HG03354 (cell line): Measurements from ENCODE around the gene OR7A17.

ENCODE experiments used
- ATAC-seq: cut with Tn5 transposase; IDR thresholded peaks from one replicate; pipeline ENCODE4 v1.9.1; 2021; ENCODE audit warnings: mild to moderate bottlenecking; ENCODE audit not compliant: unreplicated experiment, poor library complexity, severe bottlenecking

OR7A17 gene

DNA sequence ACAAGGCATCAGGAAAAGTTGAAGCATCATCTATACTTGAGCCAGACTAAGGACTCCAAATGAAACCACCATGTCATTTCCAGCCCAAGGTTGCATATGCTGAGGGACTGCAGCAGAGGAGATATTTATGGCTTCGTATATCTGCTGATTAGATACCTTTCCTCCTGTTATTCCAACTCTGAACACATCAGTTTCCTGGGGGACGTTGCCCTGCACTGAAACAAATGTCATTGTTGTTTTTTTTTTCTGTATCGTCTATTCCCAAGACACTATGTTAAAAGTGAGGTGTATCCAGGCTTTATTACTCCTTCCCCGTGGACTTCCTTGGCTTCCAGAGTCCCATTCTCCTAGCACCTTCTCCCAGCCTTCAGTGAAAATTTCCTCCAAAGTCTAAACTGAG is at the start of gene OR7A17:
Gene OR7A17 (minus strand): TSS at position 101 of the 400 bp plus-strand sequence. CDS start 4,777 bp downstream, outside the sequence.
- no peak for ATAC-seq

DNA sequence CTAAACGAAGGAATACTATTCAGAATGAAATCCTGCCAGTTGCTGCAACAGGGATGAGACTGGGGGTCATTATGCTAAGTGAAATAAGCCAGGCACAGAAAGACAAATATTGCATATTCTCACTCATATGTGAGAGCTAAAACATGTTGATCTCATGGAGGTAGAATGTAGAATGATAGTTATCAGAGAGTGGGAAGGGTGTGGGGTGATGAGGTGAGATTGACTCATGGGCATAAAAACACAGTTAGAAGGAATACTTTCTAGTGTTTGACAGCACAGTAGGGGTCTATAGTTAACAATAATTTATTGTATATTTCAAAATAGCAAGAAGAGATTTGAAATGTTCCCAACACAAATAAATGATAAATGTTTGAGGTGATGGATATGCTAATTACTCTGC is 47.6 kb upstream of the OR7A17 start:
- ATAC-seq: no peak

DNA sequence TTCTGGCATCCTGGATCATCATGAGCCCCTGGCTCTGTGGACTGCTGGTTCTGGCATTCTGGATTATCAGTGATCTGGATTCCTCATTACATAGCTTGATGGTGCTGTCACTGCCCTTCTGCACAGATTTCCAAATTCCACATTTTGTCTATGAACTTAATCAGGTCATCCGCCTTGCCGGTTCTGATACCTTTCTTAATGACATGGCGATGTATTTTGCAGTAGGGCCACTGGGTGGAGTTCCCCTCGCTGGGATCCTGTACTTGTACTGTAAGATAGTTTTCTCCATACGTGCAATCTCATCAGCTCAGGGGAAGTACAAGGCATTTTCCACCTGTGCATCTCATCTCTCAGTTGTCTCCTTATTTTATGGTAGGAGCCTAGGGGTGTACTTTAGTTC is 30.9 kb upstream of the OR7A17 start:
- ATAC-seq: no peak

DNA sequence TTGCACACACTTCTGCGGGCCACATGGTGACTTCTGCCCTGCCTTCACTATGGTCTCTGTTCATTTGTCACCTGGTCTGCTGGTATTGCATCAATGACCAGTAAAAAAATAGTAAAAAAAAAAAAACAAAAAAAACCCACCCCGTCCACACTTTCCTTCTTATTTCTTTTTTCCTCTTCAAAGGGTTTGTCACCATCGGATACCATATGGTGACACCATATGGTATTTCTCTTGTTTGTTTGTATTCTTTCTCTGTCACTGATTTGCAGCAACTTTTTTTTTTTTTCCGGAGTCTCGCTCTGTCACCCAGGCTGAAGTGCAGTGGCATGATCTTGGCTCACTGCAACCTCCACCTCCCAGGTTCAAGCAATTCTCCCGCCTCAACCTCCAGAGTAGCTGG is 29.2 kb upstream of the OR7A17 start:
- no peak for ATAC-seq

DNA sequence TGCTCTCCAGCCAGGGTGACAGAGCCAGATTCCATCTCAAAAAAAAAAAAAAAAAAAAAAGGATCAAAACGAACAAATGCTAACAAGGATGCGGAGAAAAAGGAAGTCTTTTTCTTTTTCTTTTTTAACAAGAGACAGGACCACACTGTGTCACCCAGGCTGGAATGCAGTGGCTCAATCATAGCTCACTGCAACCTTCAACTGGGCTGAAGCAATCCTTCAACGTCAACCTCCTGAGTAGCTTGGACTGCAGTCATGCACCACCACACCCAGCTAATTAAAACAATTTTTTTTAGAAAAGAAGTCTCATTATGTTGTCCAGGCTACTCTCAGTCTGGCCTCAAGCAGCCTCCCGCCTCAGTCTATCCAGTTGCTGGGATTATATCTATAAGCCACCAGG is 20.8 kb upstream of the OR7A17 start:
- ATAC-seq: no peak

DNA sequence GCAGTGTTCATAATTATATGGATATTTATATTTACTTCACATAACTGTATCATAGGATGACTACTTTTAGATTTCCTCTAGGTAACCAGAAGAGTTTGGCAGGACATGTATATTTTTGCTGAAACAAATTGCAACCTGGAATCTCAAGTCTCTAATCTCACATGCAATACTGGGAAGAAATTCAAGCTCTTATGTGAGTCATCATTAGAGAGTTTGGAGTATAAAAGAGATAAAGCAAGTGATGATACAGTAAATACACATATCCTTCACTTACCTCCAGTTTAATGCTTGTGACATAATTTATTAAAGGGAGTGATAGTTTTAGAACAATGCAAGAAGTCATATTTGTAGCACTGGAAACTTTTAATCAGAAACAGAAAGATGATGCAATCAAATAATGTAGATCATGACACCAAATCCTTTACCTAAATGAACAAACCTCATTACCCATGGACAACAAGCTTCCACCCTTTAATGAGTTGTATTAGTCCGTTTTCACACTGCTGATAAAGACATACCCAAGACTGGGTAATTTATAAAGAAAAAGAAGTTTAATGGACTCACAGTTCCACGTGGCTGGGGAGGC is 15.8 kb upstream of the OR7A17 start:
- no peak for ATAC-seq

DNA sequence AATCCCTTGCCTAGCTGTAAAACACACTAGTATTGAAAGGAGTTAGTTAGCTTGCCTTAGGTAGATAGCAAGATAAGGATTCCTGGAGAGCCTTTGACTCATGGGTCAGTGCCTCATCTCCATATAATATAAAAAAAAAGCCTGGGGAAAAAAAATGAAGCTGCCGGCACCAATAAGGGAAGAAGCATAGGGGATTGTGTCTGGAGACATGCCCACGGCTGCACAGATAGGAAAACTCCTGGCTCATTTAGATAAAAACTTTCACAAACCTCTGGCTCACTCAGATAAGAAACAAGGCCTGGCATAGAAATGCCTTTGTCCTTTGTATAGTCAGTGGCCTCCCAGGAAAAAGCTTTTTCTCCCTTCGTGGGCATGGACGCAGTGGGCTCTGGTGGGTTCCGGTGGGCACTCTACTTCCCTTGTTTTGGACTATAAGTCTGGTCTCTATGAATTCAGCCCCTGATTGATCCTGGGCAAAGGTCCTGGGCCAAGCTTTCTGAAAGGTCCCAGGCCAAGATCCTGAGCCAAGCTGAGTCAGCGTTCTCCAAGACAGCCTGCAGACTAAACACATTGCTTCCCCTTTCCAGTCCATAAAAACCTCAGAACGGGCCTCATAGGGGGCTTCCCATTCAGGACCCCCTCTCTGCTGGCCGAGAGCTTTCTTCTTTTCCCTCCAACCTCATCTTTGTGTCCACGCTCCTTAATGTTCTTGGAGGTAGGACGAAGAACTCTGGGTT is 4.9 kb upstream of the OR7A17 start:
- no peak for ATAC-seq

DNA sequence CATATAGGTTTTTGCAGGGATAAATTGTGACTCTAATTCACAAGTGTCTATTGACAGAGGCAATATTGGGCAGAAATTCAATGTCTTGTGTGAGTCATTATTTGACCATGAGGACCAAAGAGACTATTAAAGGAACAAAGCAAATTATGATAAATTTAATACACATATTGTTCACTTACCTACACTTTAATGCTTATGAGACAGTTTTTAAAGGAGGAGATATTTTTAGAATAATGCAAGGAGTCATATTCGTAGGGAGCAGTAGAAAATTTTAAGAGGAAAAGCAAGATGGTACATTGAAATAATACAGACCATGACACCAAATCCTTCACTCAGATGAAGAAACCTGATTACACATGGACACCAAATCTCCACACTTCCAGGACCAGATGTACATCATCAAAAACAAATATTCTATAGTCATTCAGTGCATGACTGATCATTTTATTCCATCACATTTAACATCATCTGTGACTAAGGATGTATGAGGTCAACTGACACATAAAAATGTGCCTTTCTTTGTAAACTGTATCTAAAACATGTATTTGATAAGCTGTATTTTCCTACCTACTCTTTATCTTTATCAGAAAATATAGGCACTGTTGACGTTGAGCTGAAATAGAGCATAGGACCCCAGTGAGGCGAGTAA is 4.2 kb upstream of the OR7A17 start:
- no peak for ATAC-seq

DNA sequence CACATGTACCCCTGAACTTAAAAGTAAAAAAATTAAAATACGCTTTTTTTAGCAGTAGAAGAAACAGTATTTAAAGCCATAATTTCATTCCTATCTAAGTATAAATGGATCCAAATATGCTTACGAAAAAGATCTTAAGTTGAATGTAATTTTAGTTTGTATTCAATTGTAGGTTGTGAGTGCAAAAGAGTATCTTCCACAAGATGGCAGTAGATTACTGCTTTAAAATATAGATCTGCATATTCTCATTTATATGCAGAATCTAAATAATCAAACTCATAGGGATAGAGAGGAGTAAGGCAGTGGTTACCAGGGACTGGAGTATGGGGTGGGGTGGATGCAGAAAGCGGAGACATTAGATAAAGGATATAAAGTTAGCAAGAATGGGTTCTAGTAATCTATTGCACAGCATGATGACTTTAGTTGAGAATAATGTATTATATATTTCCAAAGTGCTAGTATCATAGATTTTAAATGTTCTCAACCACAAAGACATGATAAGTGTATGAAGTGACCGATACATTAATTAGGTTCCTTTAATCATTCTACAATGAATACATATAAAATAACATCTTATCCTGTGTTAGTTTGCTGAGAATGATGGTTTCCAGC is 14.2 kb downstream of the OR7A17 start:
- ATAC-seq: no peak

DNA sequence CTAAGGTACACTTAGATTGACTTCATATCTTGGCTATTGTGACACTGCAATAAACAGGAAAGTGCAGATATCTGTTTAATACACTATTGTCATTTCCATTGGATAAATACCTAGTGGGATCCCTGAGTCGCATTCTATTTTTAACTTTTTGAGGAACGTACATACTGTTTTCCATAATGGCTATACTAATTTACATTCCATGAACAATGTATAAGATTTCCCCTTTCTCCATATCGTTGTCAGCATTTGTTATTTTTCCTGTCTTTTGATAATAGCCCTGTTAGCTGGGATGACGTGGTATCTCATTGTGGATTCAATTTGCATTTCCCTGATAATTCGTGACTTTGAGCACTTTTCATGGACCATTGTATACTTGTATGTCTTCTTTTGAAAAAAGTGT is 17.4 kb downstream of the OR7A17 start:
- no peak for ATAC-seq

DNA sequence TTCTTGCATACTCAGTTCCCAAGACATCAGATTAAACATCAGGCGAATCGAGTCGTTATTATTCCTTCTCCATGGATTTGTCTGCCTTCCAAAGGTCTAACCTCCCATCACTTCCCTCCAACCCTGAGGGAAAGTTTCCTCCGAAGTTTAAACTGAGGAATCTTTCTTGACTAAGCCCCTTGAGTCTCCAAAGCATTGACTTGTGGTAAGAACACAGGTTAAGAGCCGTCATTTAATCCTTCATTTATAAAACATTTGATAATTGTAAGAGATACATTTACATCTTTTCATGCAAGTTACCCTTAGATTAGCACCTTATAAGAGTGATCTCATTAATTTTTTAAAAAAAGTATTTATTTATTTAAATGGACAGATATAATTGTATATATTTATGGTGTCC is 37.1 kb downstream of the OR7A17 start, which contains the start of gene OR7A10:
Gene OR7A10 (minus strand): TSS at position 101 of the 400 bp plus-strand sequence. CDS start 7,045 bp downstream, outside the sequence.
- no peak for ATAC-seq

DNA sequence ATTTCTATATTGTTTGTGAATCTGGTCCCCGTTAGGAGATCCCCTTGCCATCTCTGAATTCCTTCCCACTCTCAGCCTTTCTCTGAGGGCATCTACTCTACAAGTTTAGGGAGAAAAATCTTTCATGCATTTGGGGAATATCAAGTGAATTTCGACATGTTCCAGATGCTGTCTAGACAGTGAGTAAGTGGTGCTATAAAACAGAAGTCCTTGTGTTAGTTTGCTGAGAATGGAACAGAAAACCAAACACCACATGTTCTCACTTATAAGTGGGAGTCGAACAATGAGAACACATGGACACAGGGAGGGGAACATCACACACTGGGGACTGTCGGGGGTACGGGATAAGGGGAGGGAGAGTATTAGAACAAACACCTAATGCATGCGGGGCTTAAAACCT is 42.4 kb downstream of the OR7A17 start:
- no peak for ATAC-seq

DNA sequence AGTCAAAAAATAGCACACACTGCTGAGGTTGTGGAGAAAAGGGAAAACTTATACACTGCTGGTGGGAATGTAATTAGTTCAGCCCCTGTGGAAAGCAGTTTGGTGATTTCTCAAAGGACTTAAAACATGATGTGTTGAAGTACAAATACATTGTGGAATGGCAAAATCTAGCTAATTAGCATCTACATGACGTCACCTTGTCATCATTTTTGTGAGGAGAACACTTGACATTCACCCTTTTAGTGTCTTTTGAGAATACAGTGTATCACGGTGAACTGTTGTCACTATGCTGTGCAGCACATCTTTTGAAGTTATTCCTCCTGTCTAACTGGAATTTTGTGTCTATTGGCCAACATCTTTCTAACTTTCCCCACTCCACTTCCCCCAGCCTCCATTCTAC is 42.8 kb downstream of the OR7A17 start:
- no peak for ATAC-seq

DNA sequence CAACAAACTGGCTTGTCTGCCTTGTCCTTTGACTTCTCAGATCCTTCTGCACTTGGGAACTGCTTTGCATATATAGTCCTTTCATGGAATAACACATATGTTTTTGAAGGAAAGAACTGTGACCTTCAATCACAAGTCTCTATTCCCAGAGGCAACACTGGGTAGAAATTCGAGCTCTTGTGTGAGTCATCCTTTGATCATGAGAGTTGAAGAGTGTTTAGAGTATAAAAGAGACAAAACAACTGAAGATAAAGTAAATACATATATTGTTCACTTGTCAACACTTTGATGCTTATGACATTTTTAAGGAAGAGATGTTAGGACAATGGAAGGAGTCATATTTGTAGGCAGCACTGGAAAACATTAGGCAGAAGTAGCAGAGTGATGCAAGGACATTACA is 45.7 kb downstream of the OR7A17 start:
- no peak for ATAC-seq

DNA sequence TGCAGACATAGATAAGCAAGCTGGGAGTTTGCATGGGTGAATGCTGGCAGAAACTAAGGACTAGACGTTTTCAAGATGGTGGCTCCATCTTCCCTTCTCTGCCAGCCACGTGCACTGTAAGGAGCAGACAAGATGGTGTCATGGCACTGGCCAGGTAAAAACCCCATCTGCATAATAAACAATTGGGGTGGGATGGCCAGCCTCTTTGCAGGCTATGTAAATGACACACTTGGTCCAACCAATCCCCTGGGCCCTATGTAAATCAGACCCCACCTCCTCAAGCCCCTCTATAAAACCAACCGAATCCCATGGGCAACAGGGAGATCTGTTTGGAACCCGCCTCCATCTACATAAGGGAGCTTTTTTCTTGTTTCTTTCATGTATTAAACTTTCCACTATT is 48.5 kb downstream of the OR7A17 start:
- ATAC-seq: no peak

DNA sequence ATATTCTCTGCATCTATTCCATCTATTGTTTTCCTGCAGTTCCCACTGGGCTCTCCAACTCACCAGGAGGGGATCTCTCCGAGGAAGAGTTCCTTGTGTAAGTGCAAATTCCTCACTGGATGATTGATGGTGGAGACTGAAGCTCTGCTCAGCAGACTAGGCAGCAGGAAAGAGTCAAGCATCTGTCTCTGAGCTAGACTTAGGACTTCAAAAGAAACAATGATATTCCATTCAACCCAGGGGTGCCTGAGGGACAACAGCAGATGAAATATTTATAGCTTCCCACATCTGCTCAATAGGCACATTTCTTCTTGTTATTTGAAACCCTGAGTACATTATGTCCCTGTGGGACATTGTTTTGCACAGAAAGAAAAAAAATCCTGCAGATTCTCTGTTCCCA is 50.9 kb downstream of the OR7A17 start, which contains the start of the genes OR7A5 and OR7C1:
Gene OR7A5 (minus strand): TSS at position 175 of the 400 bp plus-strand sequence. CDS start 6,944 bp downstream, outside the sequence.
Gene OR7C1 (minus strand): TSS at position 175 of the 400 bp plus-strand sequence. CDS start 35,049 bp downstream, outside the sequence.
- no peak for ATAC-seq

DNA sequence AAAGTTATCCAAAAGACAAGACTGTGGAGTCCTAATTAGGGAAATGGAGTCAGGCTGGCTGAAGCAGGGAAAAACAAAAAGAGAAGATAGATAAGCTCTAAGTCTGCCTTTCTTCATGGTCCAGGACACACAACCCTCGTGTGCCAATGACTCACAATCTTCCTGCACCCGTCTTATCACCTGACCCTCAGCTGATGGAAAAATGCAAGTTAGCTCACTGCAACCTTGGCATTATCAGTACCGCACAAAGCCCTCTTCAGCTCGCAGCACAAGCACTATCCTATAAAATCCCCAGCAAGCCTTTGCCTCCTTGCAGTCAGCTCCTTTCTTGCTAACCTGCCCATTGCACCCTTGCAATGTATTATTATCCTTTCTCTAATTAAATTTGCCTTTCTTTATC is 55.2 kb downstream of the OR7A17 start:
- no peak for ATAC-seq
